Activated B cell treated with CpG ODN at 0.5 μM for 24 hours (primary cell): ENCODE results near the gene EIF3M. TPM values are rescaled to one million over a fixed set of nuclear protein-coding genes. Genes with fewer than 3 reads are reported as not detected.

Experiments used
- ATAC-seq: fragments of 200-7000 bp; cut with Tn5 transposase; one replicate; pipeline ENCODE4 v1.10.0; 2021; ENCODE audit warnings: low read depth, mild to moderate bottlenecking, moderate library complexity
- CTCF ChIA-PET: fragments of 350-600 bp; sonication (Branson Sonifier 250); formaldehyde crosslinking; loops from one replicate; lab custom pipeline; 2021; ENCODE audit warnings: antibody characterized with exemption; lab: Charles Lee
- POLR2A ChIA-PET: fragments of 350-600 bp; sonication (Branson Sonifier 250); formaldehyde crosslinking; loops from one replicate; lab custom pipeline; 2021; ENCODE audit warnings: antibody characterized with exemption; lab: Charles Lee
- DNase-seq: peaks from one replicate; pipeline ENCODE4 v3.0.0; 2022
- H3K27ac Mint-ChIP-seq: one replicate; pipeline ENCODE4 v1.8.0; 2020; ENCODE audit warnings: mixed read lengths
- H3K27me3 Mint-ChIP-seq: one replicate; pipeline ENCODE4 v1.8.0; 2021; ENCODE audit warnings: mixed read lengths
- H3K36me3 Mint-ChIP-seq: one replicate; pipeline ENCODE4 v1.8.0; 2021; ENCODE audit warnings: low read depth, mixed read lengths
- H3K4me1 Mint-ChIP-seq: one replicate; pipeline ENCODE4 v1.8.0; 2021; ENCODE audit warnings: mixed read lengths
- H3K4me3 Mint-ChIP-seq: one replicate; pipeline ENCODE4 v1.8.0; 2020; ENCODE audit warnings: mild to moderate bottlenecking, mixed read lengths
- H3K9me3 Mint-ChIP-seq: one replicate; pipeline ENCODE4 v1.8.0; 2020; ENCODE audit warnings: mixed read lengths
- CTCF ChIP-seq: fragments of 200-600 bp; IDR thresholded peaks from one replicate; pipeline ENCODE4 v1.8.0; 2022; ENCODE audit warnings: antibody characterized with exemption, mild to moderate bottlenecking
- intact Hi-C: fragments of 100-400 bp; cut with micrococcal nuclease; formaldehyde crosslinking; loops from one replicate; pipeline ENCODE4 v1.15.1; 2024
- total RNA-seq: library from RNA; stranded (reverse); gene quantifications from 2 replicates; pipeline ENCODE4 v1.2.3, GENCODE V29; 2022

EIF3M gene
- total RNA-seq, 1 donor from 2014 or later: 234 TPM

GRCh38 chr11:32567154-32567553, 16.5 kb upstream of the EIF3M start:
- intact Hi-C loops: no loop called here
- no peak for ATAC-seq
- Mint-ChIP-seq H3K4me3 (no peak overlapping the region), H3K27me3 (peaks cover 4% of the 10 kb centered on the region), H3K4me1 (peaks cover 2% of the 10 kb centered on the region), H3K36me3 (no peaks in the 10 kb centered on the region), H3K9me3 (no peaks in the 10 kb centered on the region), H3K27ac (no peak overlapping the region)
- ChIA-PET CTCF (no interaction called here), POLR2A (interaction anchor here (0.5 kb wide), 1 partner anchor 18 kb away, joined by 8 read pairs; no protein-coding TSS in a partner anchor)
- DNase-seq: no peak
- no peak for TF ChIP-seq CTCF

GRCh38 chr11:32569313-32569881, 14.2 kb upstream of the EIF3M start:
- Mint-ChIP-seq H3K36me3 (no peaks in the 10 kb centered on the region), H3K27me3 (peaks cover 13% of the 10 kb centered on the region), H3K9me3 (no peaks in the 10 kb centered on the region), H3K4me3 (no peak overlapping the region), H3K27ac (no peak overlapping the region), H3K4me1 (peaks cover 2% of the 10 kb centered on the region)
- ChIA-PET POLR2A (no interaction called here), CTCF (no interaction called here)
- ATAC-seq (no peak), DNase-seq (no peak)
- TF ChIP-seq CTCF: no peak
- intact Hi-C loops: no loop called here

GRCh38 chr11:32571039-32571438, 12.6 kb upstream of the EIF3M start:
- ChIA-PET POLR2A (no interaction called here), CTCF (no interaction called here)
- DNase-seq: no peak
- Mint-ChIP-seq H3K36me3 (no peaks in the 10 kb centered on the region), H3K4me3 (no peak overlapping the region), H3K4me1 (peaks cover 2% of the 10 kb centered on the region), H3K9me3 (no peaks in the 10 kb centered on the region), H3K27me3 (peaks cover 13% of the 10 kb centered on the region), H3K27ac (no peak overlapping the region)
- ATAC-seq: no peak
- intact Hi-C loops: no loop called here
- no peak for TF ChIP-seq CTCF

GRCh38 chr11:32573228-32573627, 10.4 kb upstream of the EIF3M start:
- no peaks in the 10 kb centered on the region for H3K36me3 Mint-ChIP-seq
- CTCF ChIA-PET: no interaction called here
- POLR2A ChIA-PET: interaction anchor here (0.6 to 0.7 kb wide), 2 partner anchors 11 to 1017 kb away, joined by 3 to 5 read pairs; partner anchors contain the start of gene EIF3M
- no peak overlapping the region for H3K4me3 Mint-ChIP-seq
- DNase-seq (no peak), ATAC-seq (no peak)
- no peaks in the 10 kb centered on the region for H3K9me3 Mint-ChIP-seq
- intact Hi-C loops: no loop called here
- no peak for TF ChIP-seq CTCF
- peaks cover 13% of the 10 kb centered on the region for H3K27me3 Mint-ChIP-seq
- no peaks in the 10 kb centered on the region for H3K4me1 Mint-ChIP-seq
- no peak overlapping the region for H3K27ac Mint-ChIP-seq

GRCh38 chr11:32574421-32574820, 9.2 kb upstream of the EIF3M start:
- no peak for TF ChIP-seq CTCF
- H3K9me3 Mint-ChIP-seq: no peaks in the 10 kb centered on the region
- H3K27ac Mint-ChIP-seq: no peak overlapping the region
- H3K27me3 Mint-ChIP-seq: peaks cover 13% of the 10 kb centered on the region
- no peaks in the 10 kb centered on the region for H3K36me3 Mint-ChIP-seq
- ChIA-PET POLR2A (no interaction called here), CTCF (no interaction called here)
- ATAC-seq: no peak
- H3K4me3 Mint-ChIP-seq: no peak overlapping the region
- H3K4me1 Mint-ChIP-seq: no peaks in the 10 kb centered on the region
- no peak for DNase-seq
- intact Hi-C loops: no loop called here
